CD4-positive, CD25-positive, alpha-beta regulatory T cell (primary cell): ENCODE measurements around the gene TTI1. TPM values are rescaled to one million over a fixed set of nuclear protein-coding genes. Genes with fewer than 3 reads are reported as not detected.

Experiments used
- ATAC-seq, 2 donors: fragments of 150-1000 bp; cut with Tn5 transposase; one replicate each; pipeline ENCODE4 v1.10.0; 2021; ENCODE audit warnings: low read depth in 2 of 2, moderate number of reproducible peaks in 2 of 2, moderate library complexity in 1 of 2
- DNase-seq, 3 donors: peaks; one replicate each; pipeline versions ENCODE4 v3.0.0 to v3.0.0-alpha.2; 2012 to 2022; ENCODE audit warnings: mixed read lengths in 1 of 3
- H3K27ac ChIP-seq: one replicate; pipeline ENCODE4 v1.7.0; 2013; ENCODE audit warnings: mild to moderate bottlenecking, low read length; ENCODE audit not compliant: insufficient read depth, poor library complexity, severe bottlenecking
- H3K27me3 ChIP-seq: one replicate; pipeline ENCODE4 v1.7.0; 2013; ENCODE audit warnings: low read length; ENCODE audit not compliant: control insufficient read depth, insufficient read depth
- H3K36me3 ChIP-seq: one replicate; pipeline ENCODE4 v1.7.0; 2013; ENCODE audit warnings: mild to moderate bottlenecking, low read length, moderate library complexity; ENCODE audit not compliant: control insufficient read depth, insufficient read depth
- H3K4me1 ChIP-seq: 2 replicates; pipeline ENCODE4 v1.7.0; 2013; ENCODE audit warnings: mild to moderate bottlenecking, low read length; ENCODE audit not compliant: insufficient read depth, control insufficient read depth, poor library complexity, severe bottlenecking
- H3K4me3 ChIP-seq: one replicate; pipeline ENCODE4 v1.7.0; 2013; ENCODE audit warnings: low read depth, mild to moderate bottlenecking, low read length, moderate library complexity
- H3K9me3 ChIP-seq, 2 experiments: 1 replicate in 1 of 2; 2 replicates in 1 of 2; pipeline ENCODE4 v1.7.0; 2013; ENCODE audit warnings: low read length in 2 of 2, mild to moderate bottlenecking in 1 of 2, moderate library complexity in 1 of 2; ENCODE audit not compliant: control insufficient read depth in 2 of 2
- H3K27ac Mint-ChIP-seq, 3 donors: one replicate each; pipeline ENCODE4 v1.8.0; 2020 to 2022; ENCODE audit warnings: mild to moderate bottlenecking in 3 of 3, mixed read lengths in 3 of 3, moderate library complexity in 2 of 3
- H3K27me3 Mint-ChIP-seq: one replicate; pipeline ENCODE4 v1.8.0; 2022; ENCODE audit warnings: mild to moderate bottlenecking, mixed read lengths
- H3K36me3 Mint-ChIP-seq: one replicate; pipeline ENCODE4 v1.8.0; 2020; ENCODE audit warnings: mixed read lengths
- H3K4me1 Mint-ChIP-seq, 4 donors: one replicate each; pipeline ENCODE4 v1.8.0; 2020 to 2022; ENCODE audit warnings: mixed read lengths in 4 of 4, mild to moderate bottlenecking in 1 of 4
- H3K4me3 Mint-ChIP-seq, 4 donors: one replicate each; pipeline ENCODE4 v1.8.0; 2020 to 2022; ENCODE audit warnings: mild to moderate bottlenecking in 4 of 4, mixed read lengths in 4 of 4, moderate library complexity in 3 of 4
- H3K9me3 Mint-ChIP-seq, 7 donors: one replicate each; pipeline ENCODE4 v1.8.0; 2020 to 2022; ENCODE audit warnings: mixed read lengths in 7 of 7, mild to moderate bottlenecking in 3 of 7, moderate library complexity in 2 of 7
- polyA plus RNA-seq, 4 donors: library from polyadenylated mRNA; unstranded; fragments of 300-500 nt; fragmentation: Illumina TruSeq; gene quantifications; one replicate each; pipeline ENCODE4 v1.2.3, GENCODE V29; 2021
- total RNA-seq: library from RNA; stranded (reverse); gene quantifications from one replicate; pipeline ENCODE4 v1.2.3, GENCODE V29; 2022

Gene TTI1
- total and polyA plus RNA-seq, 5 donors from 2014 or later: 15.2 to 21.2 (median 16.3) TPM

DNA sequence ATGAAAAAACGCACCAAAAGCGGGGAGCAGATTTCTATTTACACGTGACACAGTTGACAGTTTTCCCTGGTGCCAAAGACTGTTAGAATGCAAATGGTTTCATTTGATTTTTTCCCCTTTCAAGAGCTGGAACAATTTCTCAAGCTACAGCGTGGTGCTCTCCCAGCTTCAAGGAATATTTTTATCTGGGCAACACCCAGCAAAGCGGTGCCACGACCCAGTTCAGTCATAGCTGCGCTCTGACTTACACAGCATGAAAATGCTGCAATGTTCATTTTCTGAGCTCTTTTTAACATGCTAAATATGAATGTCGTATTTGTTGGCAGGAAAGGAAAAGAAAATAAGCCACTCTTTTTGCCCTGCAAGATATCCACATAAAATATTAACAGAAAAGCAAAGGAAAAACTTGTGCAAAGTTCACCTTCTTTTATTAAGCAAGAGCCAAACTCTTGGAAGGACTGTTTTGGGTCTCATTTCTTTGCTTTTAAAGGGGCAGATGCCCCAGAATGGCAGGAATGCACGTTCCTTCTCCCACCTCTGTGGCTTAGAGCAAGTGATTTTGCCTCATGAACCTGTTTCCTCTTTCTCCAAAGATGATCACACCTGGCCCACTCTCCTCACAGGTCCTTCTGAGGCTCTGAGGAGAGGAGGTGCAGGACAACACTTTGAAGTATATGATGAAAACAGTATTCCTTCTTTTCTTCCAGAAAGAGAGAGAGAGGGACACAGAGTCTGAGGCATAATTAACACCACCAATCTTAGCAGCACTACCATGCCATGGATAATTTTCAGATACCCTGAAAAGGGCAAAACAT, 47.0 kb downstream of the TTI1 start:
- Mint-ChIP-seq H3K36me3 (peaks cover 67% of the 10 kb centered on the region), H3K27ac (no peak overlapping the region), H3K4me1 (peaks cover 0 to 14% (median 7%) of the 10 kb centered on the region in 4 donors), H3K27me3 (no peaks in the 10 kb centered on the region), H3K4me3 (no peak overlapping the region), H3K9me3 (no peaks in the 10 kb centered on the region)
- H3K27me3 ChIP-seq: no peaks in the 10 kb centered on the region
- no peak overlapping the region for H3K4me3 ChIP-seq
- H3K27ac ChIP-seq: no peak overlapping the region
- ATAC-seq: no peak
- DNase-seq: no peak
- no peaks in the 10 kb centered on the region for H3K4me1 ChIP-seq
- H3K9me3 ChIP-seq: no peaks in the 10 kb centered on the region
- H3K36me3 ChIP-seq: peaks cover 54% of the 10 kb centered on the region

- H3K4me3 Mint-ChIP-seq: no peak overlapping the region
- H3K27me3 Mint-ChIP-seq: no peaks in the 10 kb centered on the region
- Histone ChIP-seq H3K4me3 (no peak overlapping the region), H3K27ac (no peak overlapping the region), H3K4me1 (no peaks in the 10 kb centered on the region), H3K36me3 (peaks cover 49% of the 10 kb centered on the region), H3K27me3 (no peaks in the 10 kb centered on the region), H3K9me3 (no peaks in the 10 kb centered on the region)
- H3K9me3 Mint-ChIP-seq: no peaks in the 10 kb centered on the region
- ATAC-seq: no peak
- DNase-seq: no peak
- H3K36me3 Mint-ChIP-seq: peaks cover 69% of the 10 kb centered on the region
- H3K4me1 Mint-ChIP-seq: peaks cover 0 to 2% (median 0%) of the 10 kb centered on the region in 4 donors
- H3K27ac Mint-ChIP-seq: no peak overlapping the region
Observed at GRCh38 chr20:37984018-37984785, 49.1 kb downstream of the TTI1 start.

- Histone ChIP-seq H3K27ac (no peak overlapping the region), H3K27me3 (no peaks in the 10 kb centered on the region), H3K4me3 (no peak overlapping the region), H3K36me3 (peaks cover 50% of the 10 kb centered on the region), H3K9me3 (no peaks in the 10 kb centered on the region), H3K4me1 (no peaks in the 10 kb centered on the region)
- H3K27me3 Mint-ChIP-seq: no peaks in the 10 kb centered on the region
- ATAC-seq (no peak), DNase-seq (no peak)
- no peaks in the 10 kb centered on the region for H3K9me3 Mint-ChIP-seq
- H3K36me3 Mint-ChIP-seq: peaks cover 61% of the 10 kb centered on the region
- no peak overlapping the region for H3K27ac Mint-ChIP-seq
- no peak overlapping the region for H3K4me3 Mint-ChIP-seq
- H3K4me1 Mint-ChIP-seq: no peaks in the 10 kb centered on the region
Observed at GRCh38 chr20:37983286-37983685, 50.0 kb downstream of the TTI1 start.

GRCh38 chr20:37981568-37981967, 51.7 kb downstream of the TTI1 start:
- H3K27me3 ChIP-seq: no peaks in the 10 kb centered on the region
- Mint-ChIP-seq H3K4me1 (peaks cover 0 to 12% (median 2%) of the 10 kb centered on the region in 4 donors), H3K9me3 (no peaks in the 10 kb centered on the region), H3K36me3 (peaks cover 55% of the 10 kb centered on the region), H3K4me3 (no peak overlapping the region), H3K27me3 (no peaks in the 10 kb centered on the region), H3K27ac (no peak overlapping the region)
- H3K4me1 ChIP-seq: no peaks in the 10 kb centered on the region
- H3K4me3 ChIP-seq: no peak overlapping the region
- ATAC-seq: no peak
- H3K36me3 ChIP-seq: peaks cover 40% of the 10 kb centered on the region
- H3K9me3 ChIP-seq: no peaks in the 10 kb centered on the region
- DNase-seq: no peak
- H3K27ac ChIP-seq: no peak overlapping the region

DNA sequence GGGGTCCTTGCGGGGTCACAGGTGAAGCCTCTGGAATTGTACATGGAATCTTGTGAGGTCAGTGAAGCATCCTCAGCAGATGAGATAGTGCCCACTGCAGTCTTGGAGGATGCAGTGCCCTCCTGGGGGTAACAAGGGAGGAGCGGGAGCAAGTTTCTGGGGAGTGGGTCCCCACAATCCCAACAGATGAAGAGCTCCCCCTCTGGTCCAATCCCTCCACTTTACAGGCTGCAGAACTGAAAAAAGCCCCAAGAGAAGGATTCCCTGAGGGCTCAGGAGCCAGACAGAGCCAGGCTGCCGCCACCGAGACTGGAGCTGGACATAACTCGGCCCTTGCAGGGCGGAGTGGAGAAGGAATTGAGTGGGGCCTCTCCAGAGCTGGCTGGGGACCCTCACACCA, 52.4 kb downstream of the TTI1 start:
- no peak overlapping the region for H3K4me3 ChIP-seq
- DNase-seq (no peak), ATAC-seq (no peak)
- H3K27ac Mint-ChIP-seq: no peak overlapping the region
- no peaks in the 10 kb centered on the region for H3K9me3 Mint-ChIP-seq
- H3K4me3 Mint-ChIP-seq: no peak overlapping the region
- H3K36me3 ChIP-seq: peaks cover 35% of the 10 kb centered on the region
- H3K27me3 ChIP-seq: no peaks in the 10 kb centered on the region
- H3K4me1 ChIP-seq: no peaks in the 10 kb centered on the region
- no peaks in the 10 kb centered on the region for H3K27me3 Mint-ChIP-seq
- peaks cover 0 to 15% (median 2%) of the 10 kb centered on the region in 4 donors for H3K4me1 Mint-ChIP-seq
- peaks cover 53% of the 10 kb centered on the region for H3K36me3 Mint-ChIP-seq
- H3K27ac ChIP-seq: no peak overlapping the region
- no peaks in the 10 kb centered on the region for H3K9me3 ChIP-seq

DNA sequence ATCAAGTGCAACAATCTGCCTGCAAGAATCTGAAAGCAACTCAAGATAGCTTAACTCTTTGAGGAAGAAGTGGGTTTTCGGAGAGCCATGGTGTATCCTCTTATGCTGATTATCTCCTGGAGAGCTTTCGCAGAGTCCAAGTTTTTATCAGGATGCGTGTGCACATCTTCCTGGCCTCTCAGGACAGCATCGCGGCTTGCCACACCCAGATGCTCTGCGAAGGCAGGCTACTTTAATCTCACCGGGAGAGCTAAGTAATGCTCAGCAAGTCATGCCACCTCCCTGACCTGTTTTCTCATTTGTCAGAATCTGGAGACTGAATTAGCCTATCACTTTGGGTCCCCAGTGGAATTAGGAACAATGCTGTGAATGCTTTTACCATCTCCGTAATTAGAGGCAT, 52.9 kb downstream of the TTI1 start:
- no peaks in the 10 kb centered on the region for H3K4me1 ChIP-seq
- peaks cover 0 to 15% (median 2%) of the 10 kb centered on the region in 4 donors for H3K4me1 Mint-ChIP-seq

DNA sequence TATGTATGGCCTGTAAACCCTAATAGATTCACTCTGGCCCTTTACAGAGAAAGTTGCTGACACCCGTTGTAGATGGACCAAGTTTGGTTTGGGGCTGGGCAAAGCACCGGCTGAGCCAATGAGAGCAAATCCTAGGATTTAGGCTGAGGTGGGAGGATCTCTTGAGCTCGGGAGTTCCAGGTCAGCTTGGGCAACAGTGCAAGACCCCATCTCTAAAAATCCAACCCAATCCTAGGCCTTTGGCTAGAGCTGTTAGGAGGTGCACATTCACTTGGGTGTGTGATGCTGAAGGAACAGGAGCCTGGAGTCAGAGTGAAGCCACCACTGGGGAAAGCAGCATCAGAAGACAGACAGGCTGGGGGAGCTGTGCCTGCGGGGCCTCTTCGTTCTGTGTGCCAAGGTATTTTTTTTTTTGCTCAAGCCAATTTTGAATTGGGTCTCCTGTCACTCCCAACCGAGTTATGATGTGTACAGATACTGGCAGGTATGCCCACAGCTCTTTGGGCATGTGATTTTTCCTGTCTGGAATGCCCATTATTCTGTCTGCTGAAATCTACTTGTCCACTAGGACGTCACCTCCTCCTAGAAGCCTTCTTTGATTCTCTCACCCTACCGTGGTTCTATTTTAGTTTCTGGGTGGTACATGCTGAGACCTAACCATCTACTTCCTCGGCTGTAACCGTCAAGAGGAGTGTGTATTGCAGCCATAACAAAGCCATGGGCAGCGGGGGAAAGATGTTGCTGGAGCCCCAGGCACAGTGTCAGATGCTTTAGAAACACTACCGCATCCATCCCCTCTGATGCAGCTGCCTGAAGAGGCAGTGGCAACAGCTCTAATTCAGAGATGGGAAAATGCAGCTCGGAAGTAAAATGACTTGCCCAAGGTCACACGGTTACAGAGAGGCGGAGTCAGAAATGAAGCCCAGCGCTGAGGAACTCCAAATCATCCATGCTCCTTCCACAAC, 54.0 kb downstream of the TTI1 start:
- Mint-ChIP-seq H3K27me3 (no peaks in the 10 kb centered on the region), H3K9me3 (no peaks in the 10 kb centered on the region), H3K4me1 (peaks cover 0 to 15% (median 2%) of the 10 kb centered on the region in 4 donors), H3K27ac (no peak overlapping the region), H3K4me3 (no peak overlapping the region), H3K36me3 (peaks cover 49% of the 10 kb centered on the region)
- Histone ChIP-seq H3K4me3 (no peak overlapping the region), H3K9me3 (no peaks in the 10 kb centered on the region), H3K36me3 (peaks cover 23% of the 10 kb centered on the region), H3K27me3 (no peaks in the 10 kb centered on the region), H3K4me1 (no peaks in the 10 kb centered on the region), H3K27ac (no peak overlapping the region)
- ATAC-seq (no peak), DNase-seq (no peak)

More for the DNA sequence above, 52.9 kb downstream of the TTI1 start:
- Mint-ChIP-seq H3K9me3 (no peaks in the 10 kb centered on the region), H3K27ac (no peak overlapping the region), H3K27me3 (no peaks in the 10 kb centered on the region), H3K4me3 (no peak overlapping the region), H3K36me3 (peaks cover 55% of the 10 kb centered on the region)
- Histone ChIP-seq H3K9me3 (no peaks in the 10 kb centered on the region), H3K4me3 (no peak overlapping the region), H3K27ac (no peak overlapping the region), H3K27me3 (no peaks in the 10 kb centered on the region), H3K36me3 (peaks cover 32% of the 10 kb centered on the region)
- DNase-seq (no peak), ATAC-seq (no peak)
